Astrocyte of the cerebellum (primary cell): ENCODE data around the gene MPHOSPH10.
"Not testable (repeated sequence)": the region's sequence is repeated elsewhere in the genome, so short reads cannot be mapped to it uniquely, and the experiment has no call there.

ENCODE experiments used
- DNase-seq: peaks from one replicate; pipeline ENCODE4 v3.0.0-alpha.2; 2011; ENCODE audit warnings: low read depth
- H3K4me3 ChIP-seq: 2 replicates; pipeline ENCODE4 v1.5.1; 2011; ENCODE audit warnings: mild to moderate bottlenecking, low read depth, low read length, moderate library complexity
- CTCF ChIP-seq: IDR thresholded peaks from 2 replicates; pipeline ENCODE4 v1.5.1; 2012; ENCODE audit warnings: low read length, low read depth, moderate library complexity, mild to moderate bottlenecking; ENCODE audit errors: missing control alignments
- in situ Hi-C: cut with HindIII; loops from 2 replicates; pipeline ENCODE4 v1.10.0; 2017; ENCODE audit warnings: low sequenced_read_pairs

MPHOSPH10 gene

GRCh38 chr2:71181316-71181715 lies 50.9 kb downstream of the MPHOSPH10 start:
- no peak for DNase-seq
- no peak for TF ChIP-seq CTCF
- no peak overlapping the region for H3K4me3 ChIP-seq
- in situ Hi-C loops, result no loop called here

- DNase-seq, in situ Hi-C loops, H3K4me3 ChIP-seq: not testable (repeated sequence)
Observed at GRCh38 chr2:71183306-71184115, 53.1 kb downstream of the MPHOSPH10 start.

GRCh38 chr2:71186973-71187372 lies 56.5 kb downstream of the MPHOSPH10 start:
- H3K4me3 ChIP-seq, result no peak overlapping the region
- no peak for DNase-seq
- in situ Hi-C loops, result no loop called here
- no peak for TF ChIP-seq CTCF

GRCh38 chr2:71187589-71187988 lies 57.2 kb downstream of the MPHOSPH10 start:
- no peak for TF ChIP-seq CTCF
- in situ Hi-C loops, result no loop called here

GRCh38 chr2:71190656-71191569 lies 60.5 kb downstream of the MPHOSPH10 start:
- TF ChIP-seq CTCF, result peak; percentile 27
- DNase-seq, result no peak
- in situ Hi-C loops, result no loop called here
- no peak overlapping the region for H3K4me3 ChIP-seq

More at GRCh38 chr2:71187589-71187988, 57.2 kb downstream of the MPHOSPH10 start:
- no peak for DNase-seq
- no peak overlapping the region for H3K4me3 ChIP-seq

GRCh38 chr2:71191570-71191943 lies 61.1 kb downstream of the MPHOSPH10 start:
- no peak for TF ChIP-seq CTCF
- no peak overlapping the region for H3K4me3 ChIP-seq
- in situ Hi-C loops, result no loop called here
- no peak for DNase-seq
